HG03095 (cell line): ENCODE results near the gene CCDC92B.
"Not testable (repeated sequence)": the region's sequence is repeated elsewhere in the genome, so short reads cannot be mapped to it uniquely, and the experiment has no call there.

Experiments used
- ATAC-seq: cut with Tn5 transposase; IDR thresholded peaks from one replicate; pipeline ENCODE4 v1.9.1; 2021; ENCODE audit warnings: moderate library complexity; ENCODE audit not compliant: unreplicated experiment

The CCDC92B gene

DNA sequence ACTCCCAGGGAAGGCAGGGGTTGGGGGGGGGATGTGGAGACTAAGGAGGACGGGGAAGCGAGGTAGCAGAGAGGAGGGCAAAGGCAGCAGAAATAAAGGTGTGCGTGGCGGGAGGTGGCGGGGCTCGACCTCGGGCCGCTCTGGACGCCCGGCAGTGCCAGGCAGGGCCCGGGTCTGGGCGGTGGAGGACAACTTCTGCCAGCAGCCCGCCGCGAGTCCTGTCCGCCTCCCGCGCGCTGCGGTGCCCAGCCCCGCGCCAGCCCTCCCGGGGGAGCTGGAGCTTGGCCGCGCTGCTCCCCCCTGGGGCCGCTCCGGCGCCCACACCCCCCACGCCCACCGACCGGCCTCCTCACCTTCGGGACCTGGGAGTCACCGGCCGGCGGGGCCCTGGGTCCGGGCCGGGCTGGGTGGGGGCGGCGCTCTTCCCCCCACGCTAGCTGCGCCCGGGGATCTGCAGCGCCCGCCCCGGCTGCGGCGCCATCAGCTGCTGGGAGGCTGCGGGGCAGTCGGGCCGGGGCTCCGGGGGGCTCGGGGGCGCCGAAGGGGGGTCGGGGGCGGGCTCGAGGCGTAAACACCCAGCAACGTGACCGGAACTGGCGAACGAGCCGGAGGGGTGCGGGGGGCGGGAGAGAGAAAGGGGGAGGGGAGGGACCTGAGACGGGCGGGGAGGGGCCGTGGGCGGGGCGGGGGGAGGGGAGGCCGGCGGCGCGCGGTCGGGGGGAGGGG, at the start of gene CCDC92B:
Gene CCDC92B, minus strand, starts transcription at position 595 of the 726 bp plus-strand sequence. CDS start 14,507 bp downstream, outside the sequence.
- no peak for ATAC-seq

- no peak for ATAC-seq
Measured at GRCh38 chr17:2798678-2799077, 49.2 kb upstream of the CCDC92B start.

GRCh38 chr17:2798188-2798587, 48.7 kb upstream of the CCDC92B start:
- ATAC-seq, result no peak

GRCh38 chr17:2797637-2798036, 48.2 kb upstream of the CCDC92B start:
- ATAC-seq, result no peak

GRCh38 chr17:2797226-2797625, 47.8 kb upstream of the CCDC92B start:
- no peak for ATAC-seq

DNA sequence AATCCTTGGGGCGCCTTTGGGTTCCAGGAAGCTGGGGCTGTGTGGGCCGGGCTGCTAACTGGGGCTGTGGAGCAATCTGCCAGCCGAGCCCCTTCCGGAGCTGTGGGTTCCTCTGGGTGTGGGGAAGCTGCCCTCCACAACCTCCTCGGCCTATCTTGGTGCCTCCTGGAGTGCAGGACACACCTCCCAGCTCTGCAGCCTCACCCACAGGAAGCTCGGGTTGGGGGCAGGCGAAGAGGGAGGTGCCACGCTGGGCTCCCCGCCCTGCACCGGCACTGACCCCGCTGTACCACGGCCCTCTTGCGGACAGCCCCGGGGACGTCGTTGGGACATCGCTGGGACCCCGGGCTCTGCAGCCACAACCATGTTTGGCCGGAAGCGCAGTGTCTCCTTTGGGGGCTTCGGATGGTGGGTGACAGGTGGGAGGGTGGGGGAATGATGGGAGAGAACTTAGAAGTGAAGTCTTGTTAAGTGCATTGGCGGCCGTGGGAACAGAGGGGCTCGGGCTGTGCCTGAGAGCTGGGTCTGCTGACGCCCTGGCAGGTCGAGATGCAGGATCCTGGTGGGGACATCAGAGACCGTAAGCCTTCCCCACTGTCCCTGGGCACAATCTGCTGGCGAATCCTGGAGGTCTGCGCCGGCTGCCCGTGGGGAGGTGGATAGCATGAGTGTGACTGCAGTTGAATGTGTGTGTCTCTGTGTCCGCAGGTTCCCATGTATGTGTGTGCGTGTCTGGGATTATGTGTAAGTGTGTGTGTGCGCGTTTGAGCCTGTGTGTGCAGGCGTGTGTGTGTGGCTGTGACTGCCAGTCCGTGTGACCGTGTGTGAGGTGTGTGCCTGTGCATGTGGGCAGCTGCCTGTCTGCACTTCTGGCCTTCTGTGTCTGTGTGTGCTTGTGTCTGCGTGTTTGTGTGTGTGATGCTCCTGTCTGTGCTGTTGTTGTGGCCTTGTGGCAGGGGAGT, 47.0 kb upstream of the CCDC92B start, which contains the start of gene RAP1GAP2:
Gene RAP1GAP2, plus strand, starts transcription at position 275 of the 962 bp plus-strand sequence. Its CDS starts 90 bp downstream, at position 365.
- no peak for ATAC-seq

DNA sequence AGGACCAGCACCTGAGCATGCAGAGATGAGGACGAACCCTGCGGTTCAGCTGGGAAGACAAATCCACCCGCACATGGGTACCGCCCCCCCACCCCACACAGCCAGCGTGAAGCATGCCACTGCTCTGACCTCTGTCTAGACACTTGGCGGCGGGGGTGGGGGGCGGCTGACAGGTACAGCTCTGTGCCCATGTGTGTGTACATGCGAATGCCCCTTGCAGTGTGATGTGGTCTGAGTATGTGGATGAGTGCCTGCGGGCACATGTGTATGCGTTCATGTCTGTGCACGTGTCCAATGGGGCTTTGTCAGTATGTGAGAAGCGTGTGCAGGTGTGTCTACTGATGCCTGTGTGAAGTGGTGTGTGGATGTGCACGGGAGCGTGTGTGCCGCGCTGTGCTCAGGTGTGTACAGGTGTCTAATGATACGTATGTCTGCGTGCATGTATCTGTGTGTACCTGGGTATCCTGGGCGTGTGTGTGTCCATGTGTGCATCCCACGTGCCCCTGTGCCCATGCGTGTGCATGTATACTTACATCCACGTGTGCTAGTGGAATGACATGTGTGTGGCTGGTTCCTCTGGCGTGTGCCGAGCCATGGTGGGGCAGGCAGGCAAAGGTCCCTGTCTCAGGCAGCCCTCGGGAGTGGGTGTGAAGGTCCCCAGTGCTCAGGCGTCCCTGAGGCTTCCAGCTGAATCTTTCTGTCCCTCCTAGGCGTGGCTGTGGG, 46.1 kb upstream of the CCDC92B start:
- no peak for ATAC-seq

DNA sequence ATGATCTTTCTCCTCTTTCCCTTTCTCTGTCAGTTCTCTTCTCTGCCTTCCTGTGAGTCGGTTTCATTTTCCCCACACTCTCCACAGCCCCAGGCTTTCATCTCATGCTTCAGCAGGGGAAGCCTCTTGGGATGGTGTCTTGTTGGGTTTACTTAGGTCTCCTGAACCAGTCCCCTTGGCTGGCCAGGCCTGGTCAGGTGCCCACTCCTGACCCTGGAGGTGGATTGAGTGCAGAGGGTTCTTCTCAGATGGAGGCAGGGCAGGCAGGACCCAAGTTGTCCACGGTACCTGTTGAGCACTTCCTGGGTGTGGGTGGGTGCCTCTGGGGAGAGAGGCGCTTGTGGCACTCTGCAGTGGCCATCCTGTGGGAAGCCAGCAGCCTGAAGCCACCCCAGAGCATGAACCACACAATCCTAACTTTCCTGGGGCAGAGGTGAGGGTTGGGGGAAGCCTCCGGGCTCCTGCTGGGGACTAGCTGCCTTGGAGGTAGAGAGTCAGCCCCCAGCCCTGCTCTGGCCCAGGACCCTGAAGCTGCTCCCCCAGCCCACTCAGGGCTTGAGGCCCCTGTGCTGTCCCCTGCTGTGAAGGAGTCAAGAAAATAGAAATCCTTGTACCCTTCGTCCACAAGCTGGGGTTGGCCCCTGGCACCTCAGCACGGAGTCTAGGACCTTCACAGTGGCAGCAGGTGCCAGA, 44.8 kb upstream of the CCDC92B start:
- ATAC-seq, result no peak

DNA sequence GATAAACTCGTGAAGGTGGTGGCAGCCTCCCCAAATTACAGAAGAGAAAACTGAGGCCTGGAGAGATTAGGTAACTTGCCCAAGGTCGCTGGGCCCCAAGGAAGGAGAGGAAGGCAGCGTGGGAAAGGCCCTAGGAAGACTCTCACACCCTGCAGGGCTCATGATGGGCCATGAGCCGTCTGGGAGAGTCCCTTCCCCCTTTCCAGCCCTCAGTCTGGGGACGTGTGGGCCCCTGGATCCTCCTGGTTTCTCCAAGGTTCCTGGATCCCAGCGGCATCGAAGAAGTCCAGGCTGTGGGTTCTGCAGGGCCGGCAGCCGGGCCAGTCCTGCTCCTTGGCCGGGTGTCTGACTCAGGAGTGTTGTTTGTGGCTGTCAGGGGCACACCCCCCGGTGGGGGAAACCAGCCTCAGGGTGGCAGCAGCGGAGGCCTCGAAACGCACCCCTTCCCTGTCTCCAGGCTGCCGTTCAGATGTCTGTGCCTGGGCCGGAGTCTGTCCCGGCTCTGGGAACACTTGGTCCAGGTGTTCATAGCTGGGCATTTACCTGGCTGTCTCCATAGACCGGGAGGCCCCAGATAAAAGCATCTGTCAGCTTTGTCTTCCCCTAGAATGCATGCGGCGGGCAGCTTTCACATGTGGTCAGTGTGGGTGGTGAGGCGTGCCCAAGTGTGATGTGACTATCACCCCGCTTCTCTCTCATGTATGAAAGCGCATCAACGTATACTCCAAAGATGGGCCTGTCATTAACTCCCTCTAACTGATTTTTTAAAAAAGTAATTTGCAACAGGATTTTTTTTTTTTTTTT, 43.1 kb upstream of the CCDC92B start:
- ATAC-seq, result no peak

- ATAC-seq, result no peak
Measured at GRCh38 chr17:2789700-2790099, 40.2 kb upstream of the CCDC92B start.

DNA sequence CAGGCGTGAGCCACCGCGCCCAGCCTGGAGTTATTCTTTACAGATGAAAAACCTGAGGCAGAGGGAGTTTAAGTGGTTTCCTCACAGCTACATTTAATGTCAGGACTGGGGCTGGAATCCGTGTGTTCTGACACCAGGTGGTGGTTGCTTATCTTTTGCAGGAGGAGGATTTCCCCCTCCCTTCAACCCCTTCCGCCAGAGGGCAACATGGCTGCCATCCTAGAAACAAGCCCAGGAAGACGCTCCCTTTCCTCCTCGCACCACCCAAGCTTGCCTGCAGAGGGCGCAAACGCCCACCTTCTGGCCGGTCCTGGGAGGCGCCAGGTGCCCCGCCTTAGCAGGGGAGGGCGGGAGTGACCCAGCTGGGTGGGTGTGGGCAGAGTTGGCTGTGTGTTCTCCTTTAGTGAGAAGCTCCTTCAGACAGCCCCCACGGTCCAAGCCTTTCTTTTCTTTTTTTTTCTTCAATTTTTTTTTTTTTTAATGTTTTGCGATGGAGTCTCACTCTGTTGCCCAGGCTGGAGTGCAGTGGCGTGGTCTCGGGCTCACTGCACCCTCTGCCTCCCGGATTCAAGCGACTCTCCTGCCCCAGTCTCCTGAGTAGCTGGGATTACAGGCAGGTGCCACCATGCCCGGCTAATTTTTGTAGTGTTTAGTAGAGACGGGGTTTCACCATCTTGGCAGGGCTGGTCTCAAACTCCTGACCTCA, 36.9 kb upstream of the CCDC92B start:
- no peak for ATAC-seq

DNA sequence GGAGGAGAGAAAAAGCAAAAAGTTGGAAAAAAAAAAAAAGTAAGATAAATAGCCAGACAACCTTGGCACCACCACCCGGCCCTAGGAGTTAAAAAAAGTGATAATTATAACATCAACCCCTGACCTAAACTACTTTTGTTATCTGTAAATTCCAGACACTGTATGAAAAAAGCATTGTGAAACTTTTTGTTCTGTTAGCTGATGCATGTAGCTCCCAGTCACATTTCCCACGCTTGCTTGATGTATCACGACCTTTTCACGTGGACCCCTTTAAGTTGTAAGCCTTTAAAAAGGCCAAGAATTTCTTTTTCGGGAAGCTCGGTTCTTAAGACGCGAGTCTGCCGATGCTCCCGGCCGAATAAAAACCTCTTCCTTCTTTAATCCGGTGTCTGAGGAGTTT, 35.9 kb upstream of the CCDC92B start:
- ATAC-seq, result not testable (repeated sequence)

DNA sequence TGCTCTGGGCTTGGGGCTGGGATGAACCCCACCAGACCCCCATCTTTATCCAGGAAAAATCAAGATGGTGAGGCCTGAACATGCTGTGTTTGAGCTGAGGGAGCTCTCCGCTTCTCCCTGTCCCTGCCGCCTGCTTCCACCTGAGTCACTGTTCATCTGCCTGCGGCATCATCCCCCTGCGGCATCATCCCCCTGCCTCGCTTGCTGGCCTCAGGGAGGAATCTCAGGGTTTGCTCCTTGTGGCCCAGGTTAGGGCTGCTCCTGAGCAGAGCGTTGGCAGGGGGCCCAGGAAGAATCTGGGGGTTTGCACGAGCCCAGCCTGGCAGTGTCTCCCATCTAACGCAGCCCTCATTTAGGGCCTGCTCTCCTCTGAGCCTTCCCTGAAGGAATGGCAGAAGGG, 35.4 kb upstream of the CCDC92B start:
- no peak for ATAC-seq

- no peak for ATAC-seq
Measured at GRCh38 chr17:2783310-2784030, 34.0 kb upstream of the CCDC92B start.

DNA sequence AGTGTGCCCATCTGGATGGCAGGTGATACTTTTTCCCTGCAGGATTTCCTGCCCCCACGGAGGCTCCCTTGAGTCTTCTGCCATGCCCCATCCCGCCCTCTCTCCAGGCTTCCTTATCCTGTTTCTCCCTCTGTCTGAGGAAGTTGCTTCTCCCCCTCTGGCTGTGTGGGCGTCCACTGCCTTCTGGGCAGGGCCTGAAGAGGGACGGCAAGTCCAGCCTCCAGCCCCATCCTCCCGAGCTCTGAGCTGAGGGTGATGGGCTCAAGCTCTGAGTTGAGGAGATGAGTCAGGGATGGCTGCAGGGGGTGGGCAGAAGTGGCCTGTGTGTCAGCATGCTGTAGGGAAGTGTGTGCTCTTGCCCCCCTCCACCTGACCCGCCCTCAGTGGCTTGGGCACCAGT, 32.6 kb upstream of the CCDC92B start:
- ATAC-seq, result no peak

GRCh38 chr17:2781598-2781997, 32.1 kb upstream of the CCDC92B start:
- not testable (repeated sequence) for ATAC-seq

- ATAC-seq, result no peak
Measured at GRCh38 chr17:2780931-2781454, 31.5 kb upstream of the CCDC92B start.

DNA sequence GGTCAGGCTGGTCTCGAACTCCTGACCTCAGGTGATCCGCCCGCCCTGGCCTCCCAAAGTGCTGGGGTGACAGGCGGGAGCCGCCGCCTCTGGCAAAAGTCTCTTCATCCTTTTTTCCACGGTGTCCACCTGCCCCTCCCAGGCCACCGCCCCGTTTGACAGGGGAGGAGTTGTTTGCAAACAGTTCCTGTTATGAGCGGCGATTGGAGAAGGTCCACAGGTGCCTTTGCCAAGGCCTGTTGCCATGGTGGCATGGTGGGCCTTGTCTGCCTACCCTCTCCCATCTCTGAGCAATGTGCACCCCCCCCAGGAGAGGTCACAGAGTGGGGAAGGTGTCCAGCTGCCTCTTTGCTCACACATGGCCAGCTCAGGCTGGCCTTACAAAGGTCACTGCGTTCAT, 30.8 kb upstream of the CCDC92B start:
- no peak for ATAC-seq
